NCI-H1417 (cell line): ENCODE data around the gene TRRAP.
"Not testable (repeated sequence)": the region's sequence is repeated elsewhere in the genome, so short reads cannot be mapped to it uniquely, and the experiment has no call there.

Source experiments
- DNase-seq, 3 experiments: peaks; one replicate each; lab custom pipeline; 2025; lab: John Stamatoyannopoulos, UW

TRRAP gene

GRCh38 chr7:99029466-99030435 is 151.4 kb downstream of the TRRAP start:
- no peak for DNase-seq

GRCh38 chr7:99030457-99030856 is 152.1 kb downstream of the TRRAP start:
- DNase-seq, result no peak

- DNase-seq, result no peak
Observed at GRCh38 chr7:99030951-99031350, 152.6 kb downstream of the TRRAP start.

- DNase-seq, result no peak
Observed at GRCh38 chr7:99031496-99031895, 153.2 kb downstream of the TRRAP start.

GRCh38 chr7:99032928-99033327 is 154.6 kb downstream of the TRRAP start:
- DNase-seq, result no peak

GRCh38 chr7:99033765-99034164 is 155.4 kb downstream of the TRRAP start:
- no peak for DNase-seq

- DNase-seq, result no peak
Observed at GRCh38 chr7:99034932-99035722, 156.8 kb downstream of the TRRAP start.

- no peak for DNase-seq
Observed at GRCh38 chr7:99035723-99036545, 157.6 kb downstream of the TRRAP start.

- DNase-seq, result no peak
Observed at GRCh38 chr7:99036546-99037111, 158.3 kb downstream of the TRRAP start.

GRCh38 chr7:99037327-99037940 is 159.1 kb downstream of the TRRAP start:
- no peak for DNase-seq

- no peak for DNase-seq
Observed at GRCh38 chr7:99038086-99038855, 159.9 kb downstream of the TRRAP start.

GRCh38 chr7:99039384-99039891 is 161.1 kb downstream of the TRRAP start:
- DNase-seq, result no peak

GRCh38 chr7:99040104-99040958 is 162.0 kb downstream of the TRRAP start:
- peak; percentile 56 to 83 (median 78) for DNase-seq

GRCh38 chr7:99041526-99041925 is 163.2 kb downstream of the TRRAP start:
- no peak for DNase-seq

GRCh38 chr7:99042957-99043356 is 164.6 kb downstream of the TRRAP start:
- no peak for DNase-seq

- DNase-seq, result not testable (repeated sequence)
Observed at GRCh38 chr7:99044858-99045257, 166.5 kb downstream of the TRRAP start.

- not testable (repeated sequence) for DNase-seq
Observed at GRCh38 chr7:99046262-99046661, 167.9 kb downstream of the TRRAP start.

GRCh38 chr7:99046722-99047121 is 168.4 kb downstream of the TRRAP start:
- no peak for DNase-seq

GRCh38 chr7:99047526-99048077 is 169.3 kb downstream of the TRRAP start:
- DNase-seq, result no peak
